ENCODE measurements around the gene ZNF625.
"Not testable (repeated sequence)": the region's sequence is repeated elsewhere in the genome, so short reads cannot be mapped to it uniquely, and the experiment has no call there.

Gene ZNF625

DNA sequence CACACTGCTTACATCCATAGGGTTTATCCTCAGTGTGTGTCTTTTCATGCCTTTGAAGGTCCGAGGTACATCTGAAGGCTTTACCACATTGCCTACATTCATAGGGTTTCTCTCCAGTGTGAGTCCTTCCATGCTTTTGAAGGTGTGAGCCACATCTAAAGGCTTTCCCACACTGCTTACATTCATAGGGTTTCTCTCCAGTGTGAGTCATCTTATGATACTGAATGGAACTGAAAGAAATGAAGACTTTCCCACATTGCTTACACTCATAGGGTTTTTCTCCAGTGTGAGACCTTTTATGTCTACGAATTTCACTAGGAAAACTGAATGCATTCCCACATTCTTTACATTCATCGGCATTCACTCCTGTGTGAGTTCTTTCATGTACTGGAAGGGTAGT lies 23.5 kb downstream of the ZNF625 start:
- no peak overlapping the region for H3K4me3 ChIP-seq (ENCODE audit: low read depth in 1 of 2, low read length in 2 of 2)
- H3K36me3 ChIP-seq (ENCODE audit: insufficient read depth, low read length) = peaks cover 33% of the 10 kb centered on the region
- H3K9me3 ChIP-seq (ENCODE audit: low read length) = peaks cover 12% of the 10 kb centered on the region
- H3K27me3 ChIP-seq (ENCODE audit: control insufficient read depth in 1 of 2, insufficient read depth in 2 of 2, low read length in 2 of 2) = no peaks in the 10 kb centered on the region
- H3K27ac ChIP-seq (ENCODE audit: low read depth, low read length) = no peak overlapping the region
- no peak overlapping the region for H3K9ac ChIP-seq (ENCODE audit: low read length)
- H3K4me1 ChIP-seq (ENCODE audit: insufficient read depth, low read length) = no peaks in the 10 kb centered on the region

DNA sequence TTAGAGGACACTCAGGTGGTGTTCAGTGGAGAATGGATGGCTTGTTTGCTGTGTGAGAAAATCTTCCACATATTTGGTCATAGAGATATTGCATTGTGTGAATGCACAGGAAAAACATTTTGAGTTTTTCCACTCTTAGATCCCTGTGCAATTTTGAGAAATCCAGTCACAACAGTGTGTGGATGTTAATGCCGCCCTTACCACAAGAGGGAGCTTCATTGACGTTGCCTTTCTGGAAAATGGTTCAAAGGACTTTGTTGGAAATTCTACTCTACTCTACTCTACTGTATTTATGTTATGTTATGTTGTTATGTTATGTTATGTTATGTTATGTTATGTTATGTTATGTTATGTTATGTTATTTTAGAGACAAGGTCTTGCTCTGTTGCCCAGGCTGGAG lies 29.8 kb downstream of the ZNF625 start:
- no peaks in the 10 kb centered on the region for H3K27me3 ChIP-seq (ENCODE audit: control insufficient read depth in 1 of 2, insufficient read depth in 2 of 2, low read length in 2 of 2)
- H3K27ac ChIP-seq (ENCODE audit: low read depth, low read length) = no peak overlapping the region
- H3K4me1 ChIP-seq (ENCODE audit: insufficient read depth, low read length) = no peaks in the 10 kb centered on the region
- H3K9me3 ChIP-seq (ENCODE audit: low read length) = no peaks in the 10 kb centered on the region
- H3K36me3 ChIP-seq (ENCODE audit: insufficient read depth, low read length) = no peaks in the 10 kb centered on the region
- no peak overlapping the region for H3K4me3 ChIP-seq (ENCODE audit: low read depth in 1 of 2, low read length in 2 of 2)
- no peak overlapping the region for H3K9ac ChIP-seq (ENCODE audit: low read length)

DNA sequence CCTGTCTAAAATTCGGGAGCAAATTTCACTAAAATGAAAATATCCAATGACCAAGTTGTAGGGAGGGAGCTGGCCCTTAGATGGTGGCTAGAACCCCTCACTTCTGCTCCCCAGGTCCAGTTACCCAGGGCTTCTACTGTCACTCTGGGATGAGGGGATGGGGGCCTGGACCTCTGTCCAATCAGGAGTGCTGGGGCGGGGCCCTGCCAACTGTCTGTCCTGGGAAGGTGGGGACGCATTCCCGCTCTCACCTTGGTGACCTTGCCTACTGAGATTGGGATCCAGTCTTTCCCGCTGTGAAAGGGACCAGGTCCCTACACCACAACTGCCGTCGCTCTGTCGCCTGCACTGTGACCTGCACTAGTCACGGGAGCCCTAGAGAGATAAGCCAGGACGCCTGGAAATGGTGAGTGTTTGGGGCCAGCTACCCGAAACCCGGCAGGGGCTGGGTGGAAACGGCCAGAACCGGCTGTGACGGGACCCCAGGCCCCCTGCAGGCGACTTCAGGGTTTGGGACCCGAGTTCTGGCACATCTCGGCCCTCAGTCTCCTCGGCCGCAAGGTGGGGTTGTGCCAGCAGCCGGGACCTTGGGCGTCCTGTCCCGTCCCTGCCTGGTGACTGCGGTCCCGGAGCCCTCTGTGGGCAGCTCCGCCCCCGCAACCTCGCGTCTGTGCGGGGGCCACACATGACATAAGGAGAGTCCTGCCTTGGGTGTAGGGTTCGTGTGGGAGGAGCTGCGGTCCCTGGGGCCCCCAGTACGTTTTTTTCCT lies 39.1 kb downstream of the ZNF625 start:
- Histone ChIP-seq H3K27me3 (ENCODE audit: control insufficient read depth in 1 of 2, insufficient read depth in 2 of 2, low read length in 2 of 2) (no peaks in the 10 kb centered on the region), H3K9me3 (ENCODE audit: low read length) (peaks cover 5% of the 10 kb centered on the region), H3K27ac (ENCODE audit: low read depth, low read length) (no peak overlapping the region), H3K9ac (ENCODE audit: low read length) (no peak overlapping the region), H3K4me1 (ENCODE audit: insufficient read depth, low read length) (no peaks in the 10 kb centered on the region), H3K36me3 (ENCODE audit: insufficient read depth, low read length) (no peaks in the 10 kb centered on the region), H3K4me3 (ENCODE audit: low read depth in 1 of 2, low read length in 2 of 2) (no peak overlapping the region)

DNA sequence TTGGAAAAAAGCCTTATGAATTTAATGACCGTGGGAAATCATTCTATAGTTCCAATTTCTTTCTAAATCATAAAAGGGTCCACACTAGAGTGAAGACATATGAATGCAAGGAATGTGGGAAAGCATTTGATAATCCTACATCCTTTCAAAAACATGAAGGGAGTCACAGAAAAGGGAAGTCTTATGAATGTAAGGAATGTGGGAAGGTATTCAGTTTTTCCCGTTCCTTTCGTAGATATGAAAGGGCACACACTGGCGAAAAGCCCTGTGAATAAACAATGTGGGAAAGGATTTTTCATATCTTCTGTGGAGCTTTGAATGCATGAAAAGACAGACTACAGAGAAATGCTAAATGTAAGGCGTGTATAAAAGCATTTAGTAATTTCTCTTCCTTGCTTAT lies 43.4 kb downstream of the ZNF625 start:
- Histone ChIP-seq H3K9ac (ENCODE audit: low read length) (no peak overlapping the region), H3K4me1 (ENCODE audit: insufficient read depth, low read length) (no peaks in the 10 kb centered on the region), H3K4me3 (ENCODE audit: low read depth in 1 of 2, low read length in 2 of 2) (no peak overlapping the region), H3K27me3 (ENCODE audit: control insufficient read depth in 1 of 2, insufficient read depth in 2 of 2, low read length in 2 of 2) (no peaks in the 10 kb centered on the region), H3K9me3 (ENCODE audit: low read length) (peaks cover 8% of the 10 kb centered on the region), H3K36me3 (ENCODE audit: insufficient read depth, low read length) (peaks cover 14% of the 10 kb centered on the region), H3K27ac (ENCODE audit: low read depth, low read length) (no peak overlapping the region)

DNA sequence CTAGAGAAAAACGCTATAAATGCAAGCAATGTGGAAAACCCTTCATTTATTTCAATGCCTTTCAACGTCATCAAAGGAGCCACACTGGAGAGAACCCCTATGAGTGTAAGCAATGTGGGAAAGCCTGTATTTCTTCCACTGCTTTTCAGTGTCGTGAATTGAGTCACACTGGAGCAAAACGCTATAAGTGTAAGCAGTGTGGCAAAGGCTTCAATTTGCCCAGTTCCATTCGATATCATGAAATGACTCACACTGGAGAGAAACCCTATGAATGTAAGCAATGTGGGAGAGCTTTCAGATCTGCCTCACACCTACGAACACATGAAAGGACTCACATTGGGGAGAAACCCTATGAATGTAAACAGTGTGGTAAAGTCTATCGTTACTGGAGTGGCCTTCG lies 43.8 kb downstream of the ZNF625 start:
- no peak overlapping the region for H3K4me3 ChIP-seq (ENCODE audit: low read depth in 1 of 2, low read length in 2 of 2)
- H3K27ac ChIP-seq (ENCODE audit: low read depth, low read length) = no peak overlapping the region
- H3K27me3 ChIP-seq (ENCODE audit: control insufficient read depth in 1 of 2, insufficient read depth in 2 of 2, low read length in 2 of 2) = no peaks in the 10 kb centered on the region
- H3K9ac ChIP-seq (ENCODE audit: low read length) = no peak overlapping the region
- H3K4me1 ChIP-seq (ENCODE audit: insufficient read depth, low read length) = no peaks in the 10 kb centered on the region
- H3K9me3 ChIP-seq (ENCODE audit: low read length) = peaks cover 8% of the 10 kb centered on the region
- peaks cover 14% of the 10 kb centered on the region for H3K36me3 ChIP-seq (ENCODE audit: insufficient read depth, low read length)

DNA sequence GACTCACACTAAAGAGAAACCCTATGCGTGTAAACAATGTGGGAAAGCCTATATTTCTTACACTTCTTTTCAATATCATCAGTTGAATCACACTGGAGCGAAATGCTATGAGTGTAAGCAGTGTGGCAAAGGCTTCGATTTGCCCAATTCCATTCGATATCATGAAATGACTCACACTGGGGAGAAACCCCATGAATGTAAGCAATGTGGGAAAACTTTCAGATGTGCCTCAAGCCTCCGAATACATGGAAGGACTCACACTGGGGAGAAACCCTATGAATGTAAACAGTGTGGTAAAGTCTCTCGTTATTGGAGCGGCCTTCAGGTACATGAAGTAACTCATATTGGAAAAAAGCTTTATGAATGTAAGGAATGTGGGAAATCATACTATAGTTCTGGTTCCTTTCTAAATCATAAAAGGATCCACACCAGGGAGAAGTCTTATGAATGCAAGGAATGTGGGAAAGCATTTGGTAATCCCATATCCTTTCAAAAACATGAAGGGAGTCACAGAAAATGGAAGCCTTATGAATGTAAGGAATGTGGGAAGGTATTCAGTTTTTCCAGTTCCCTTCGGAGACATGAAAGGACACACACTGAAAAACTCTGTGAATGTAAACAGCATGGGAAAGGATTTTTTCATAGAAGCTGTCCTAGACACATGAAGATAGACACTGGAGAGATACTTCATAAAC lies 44.4 kb downstream of the ZNF625 start:
- H3K27me3 ChIP-seq (ENCODE audit: control insufficient read depth in 1 of 2, insufficient read depth in 2 of 2, low read length in 2 of 2) = no peaks in the 10 kb centered on the region
- H3K36me3 ChIP-seq (ENCODE audit: insufficient read depth, low read length) = peaks cover 14% of the 10 kb centered on the region
- H3K4me3 ChIP-seq (ENCODE audit: low read depth in 1 of 2, low read length in 2 of 2) = no peak overlapping the region
- H3K9me3 ChIP-seq (ENCODE audit: low read length) = peaks cover 8% of the 10 kb centered on the region
- no peak overlapping the region for H3K9ac ChIP-seq (ENCODE audit: low read length)
- H3K27ac ChIP-seq (ENCODE audit: low read depth, low read length) = no peak overlapping the region
- H3K4me1 ChIP-seq (ENCODE audit: insufficient read depth, low read length) = no peaks in the 10 kb centered on the region

DNA sequence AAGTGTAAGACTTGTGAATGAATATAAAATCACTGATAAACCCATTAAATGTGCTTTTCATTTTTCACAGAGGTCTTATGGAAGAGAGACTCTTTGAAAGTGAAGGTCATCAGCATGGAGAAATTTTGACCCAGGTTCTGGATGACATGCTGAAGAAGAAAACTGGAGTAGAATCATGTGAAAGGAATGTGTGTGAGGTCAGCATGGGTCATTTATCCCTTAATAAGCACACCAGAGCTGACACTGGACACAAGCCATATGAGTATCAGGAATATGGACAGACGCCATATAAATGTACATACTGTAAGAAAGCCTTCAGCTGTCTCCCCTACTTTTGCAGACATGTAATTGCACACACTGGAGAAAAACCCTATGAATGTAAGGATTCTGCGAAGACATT lies 45.4 kb downstream of the ZNF625 start:
- peaks cover 8% of the 10 kb centered on the region for H3K9me3 ChIP-seq (ENCODE audit: low read length)
- H3K27ac ChIP-seq (ENCODE audit: low read depth, low read length) = no peak overlapping the region

DNA sequence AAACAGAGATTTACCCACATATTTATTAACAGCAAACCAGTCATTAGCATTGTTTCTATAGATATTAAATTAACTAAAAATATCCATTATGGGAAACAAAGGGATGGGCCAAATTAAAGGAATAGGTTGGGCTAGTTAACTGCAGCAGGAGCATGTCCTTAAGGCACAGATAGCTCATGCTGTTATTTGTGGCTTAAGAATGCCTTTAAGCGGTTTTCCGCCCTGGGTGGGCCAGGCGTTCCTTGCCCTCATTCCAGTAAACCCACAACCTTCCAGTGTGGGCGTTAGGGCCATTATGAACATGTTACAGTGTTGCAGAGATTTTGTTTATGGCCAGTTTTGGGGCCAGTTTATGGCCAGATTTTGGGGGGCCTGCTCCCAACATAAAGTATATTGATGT lies 52.6 kb downstream of the ZNF625 start:
- H3K9ac ChIP-seq (ENCODE audit: low read length); H3K27me3 ChIP-seq (ENCODE audit: control insufficient read depth in 1 of 2, insufficient read depth in 2 of 2, low read length in 2 of 2); H3K36me3 ChIP-seq (ENCODE audit: insufficient read depth, low read length); H3K9me3 ChIP-seq (ENCODE audit: low read length); H3K4me3 ChIP-seq (ENCODE audit: low read depth in 1 of 2, low read length in 2 of 2); H3K27ac ChIP-seq (ENCODE audit: low read depth, low read length); H3K4me1 ChIP-seq (ENCODE audit: insufficient read depth, low read length): not testable (repeated sequence)

More for the DNA sequence above, 45.4 kb downstream of the ZNF625 start:
- H3K4me3 ChIP-seq (ENCODE audit: low read depth in 1 of 2, low read length in 2 of 2) = no peak overlapping the region
- peaks cover 14% of the 10 kb centered on the region for H3K36me3 ChIP-seq (ENCODE audit: insufficient read depth, low read length)
- no peak overlapping the region for H3K9ac ChIP-seq (ENCODE audit: low read length)
- no peaks in the 10 kb centered on the region for H3K4me1 ChIP-seq (ENCODE audit: insufficient read depth, low read length)
- H3K27me3 ChIP-seq (ENCODE audit: control insufficient read depth in 1 of 2, insufficient read depth in 2 of 2, low read length in 2 of 2) = no peaks in the 10 kb centered on the region

DNA sequence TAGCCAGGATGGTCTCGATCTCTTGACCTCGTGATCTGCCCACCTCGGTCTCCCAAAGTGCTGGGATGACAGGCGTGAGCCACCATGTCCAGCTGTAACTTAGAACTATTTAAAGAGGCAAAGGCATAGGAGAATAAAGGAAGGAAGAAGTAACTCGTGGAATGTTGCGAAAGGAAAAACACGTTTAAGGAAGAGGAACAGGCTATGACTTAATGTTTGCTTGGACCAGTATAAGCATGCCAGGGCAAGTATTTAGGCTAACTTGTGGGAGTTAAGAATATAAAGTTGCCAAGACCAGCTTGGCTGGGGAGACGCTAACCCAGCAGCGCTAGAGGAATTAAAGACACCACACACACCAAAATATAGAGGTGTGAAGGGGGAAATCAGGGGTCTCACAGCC lies 58.5 kb downstream of the ZNF625 start:
- Histone ChIP-seq H3K9ac (ENCODE audit: low read length) (no peak overlapping the region), H3K36me3 (ENCODE audit: insufficient read depth, low read length) (no peaks in the 10 kb centered on the region), H3K9me3 (ENCODE audit: low read length) (no peaks in the 10 kb centered on the region), H3K4me1 (ENCODE audit: insufficient read depth, low read length) (peaks cover 2% of the 10 kb centered on the region), H3K4me3 (ENCODE audit: low read depth in 1 of 2, low read length in 2 of 2) (no peak overlapping the region), H3K27ac (ENCODE audit: low read depth, low read length) (no peak overlapping the region), H3K27me3 (ENCODE audit: control insufficient read depth in 1 of 2, insufficient read depth in 2 of 2, low read length in 2 of 2) (no peaks in the 10 kb centered on the region)

DNA sequence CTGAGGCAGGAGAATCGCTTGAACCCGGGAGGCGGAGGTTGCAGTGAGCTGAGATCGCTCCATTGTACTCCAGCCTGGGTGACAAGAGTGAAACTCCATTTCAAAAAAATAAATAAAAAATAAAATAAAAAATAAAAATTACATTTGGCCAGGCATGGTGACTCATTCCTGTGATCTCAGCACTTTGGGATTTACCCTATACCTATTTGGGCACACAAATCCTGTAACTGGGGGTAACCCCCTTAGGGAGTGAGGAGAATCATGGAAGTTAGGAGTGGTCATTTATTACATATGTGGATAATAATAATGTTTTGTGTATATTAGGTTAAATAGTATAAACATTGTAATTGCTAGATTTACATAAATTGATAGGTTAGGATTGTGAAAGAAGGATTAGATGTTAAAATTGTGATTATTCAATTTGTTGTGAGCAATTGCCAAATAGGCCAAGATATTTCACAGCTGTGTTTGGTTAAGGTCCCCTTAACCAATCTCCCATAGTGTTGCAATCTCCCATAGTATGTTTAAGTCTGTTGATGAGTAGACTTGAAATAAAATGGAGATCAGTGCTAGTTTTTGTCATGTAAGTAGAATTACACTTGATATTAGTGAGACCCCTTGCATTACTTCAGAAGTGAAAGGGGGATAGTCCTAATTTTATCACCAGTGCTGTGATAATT lies 61.3 kb downstream of the ZNF625 start:
- H3K36me3 ChIP-seq (ENCODE audit: insufficient read depth, low read length) = no peaks in the 10 kb centered on the region
- no peaks in the 10 kb centered on the region for H3K9me3 ChIP-seq (ENCODE audit: low read length)
- H3K9ac ChIP-seq (ENCODE audit: low read length) = no peak overlapping the region
- H3K4me1 ChIP-seq (ENCODE audit: insufficient read depth, low read length) = peaks cover 5% of the 10 kb centered on the region
- H3K4me3 ChIP-seq (ENCODE audit: low read depth in 1 of 2, low read length in 2 of 2) = no peak overlapping the region
- H3K27me3 ChIP-seq (ENCODE audit: control insufficient read depth in 1 of 2, insufficient read depth in 2 of 2, low read length in 2 of 2) = no peaks in the 10 kb centered on the region
- no peak overlapping the region for H3K27ac ChIP-seq (ENCODE audit: low read depth, low read length)

Data from muscle layer of colon (tissue), 2 donors.